Tibial artery (tissue), 4 donors: ENCODE data around the gene WT1.
A peak's percentile ranks its signal among the peaks of the same experiment; 100 is the strongest.
"Not testable (repeated sequence)": the region's sequence is repeated elsewhere in the genome, so short reads cannot be mapped to it uniquely, and the experiment has no call there.

Experiments
- DNase-seq, 2 donors: peaks; one replicate each; pipeline ENCODE4 v3.0.0-alpha.2; 2019
- H3K27ac ChIP-seq, 2 donors: fragments of 200-600 bp; sonication (generic) in 1 of 2; 1 replicate in 1 of 2; 2 replicates in 1 of 2; pipeline ENCODE4 v1.5.1; 2018 to 2019; ENCODE audit warnings: mild to moderate bottlenecking in 1 of 2
- H3K27me3 ChIP-seq, 2 donors: fragments of 200-600 bp; sonication (generic) in 1 of 2; one replicate each; pipeline versions ENCODE4 v1.5.1 to v1.6.0; 2016 to 2019
- H3K36me3 ChIP-seq, 3 donors: fragments of 200-600 bp; sonication (generic) in 2 of 3; one replicate each; pipeline ENCODE4 v1.5.1; 2016 to 2019; ENCODE audit warnings: mild to moderate bottlenecking in 2 of 3
- H3K4me1 ChIP-seq, 4 donors: fragments of 200-600 bp; sonication (generic) in 2 of 4; 1 replicate in 3 of 4; 2 replicates in 1 of 4; pipeline ENCODE4 v1.5.1; 2016 to 2019
- H3K4me3 ChIP-seq, 2 donors: fragments of 200-600 bp; sonication (generic) in 1 of 2; 1 replicate in 1 of 2; 2 replicates in 1 of 2; pipeline ENCODE4 v1.5.1; 2018 to 2019; ENCODE audit warnings: mild to moderate bottlenecking in 2 of 2
- H3K9me3 ChIP-seq, 3 donors: fragments of 200-600 bp; sonication (generic) in 1 of 3; one replicate each; pipeline ENCODE4 v1.5.1; 2016 to 2019
- intact Hi-C: fragments of 100-400 bp; cut with DNase I; formaldehyde crosslinking; loops from one replicate; pipeline ENCODE4 v1.15.0; 2023; ENCODE audit warnings: low total_unique reads
- TF ChIP-seq, protein P1 (sequence below), 2 experiments: fragments of 200-600 bp in 1 of 2; fragments of 450-650 bp in 1 of 2; IDR thresholded peaks; one replicate each; pipeline ENCODE4 v1.5.1; 2017 to 2019; ENCODE audit warnings: antibody characterized with exemption in 2 of 2, mild to moderate bottlenecking in 1 of 2, moderate library complexity in 1 of 2

The WT1 gene

DNA sequence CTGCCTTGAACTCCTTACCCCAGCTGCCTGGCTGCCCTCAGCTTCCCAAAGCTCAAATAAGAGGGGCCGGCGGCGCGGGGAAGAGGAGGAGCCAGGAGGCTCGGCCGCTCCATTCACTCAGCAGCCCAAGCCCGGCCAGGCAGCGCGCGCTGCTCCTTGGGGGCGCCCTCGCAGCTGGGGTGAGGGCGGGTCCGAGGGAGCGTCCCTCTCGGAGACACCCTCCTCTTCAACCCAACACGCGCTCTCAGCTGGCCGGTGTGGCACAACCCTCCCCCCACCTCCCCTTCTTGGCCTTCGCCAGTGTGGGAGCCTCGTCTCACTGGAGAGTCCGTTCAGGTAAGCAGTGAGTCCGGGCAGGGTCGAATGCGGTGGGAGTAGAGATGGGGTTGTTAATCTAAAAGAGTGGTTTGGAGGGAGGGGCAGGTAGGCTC lies at the start of gene WT1:
Gene WT1 (minus strand): TSS at position 29 of the 431 bp plus-strand sequence.
- intact Hi-C loops, result no loop called here
- DNase-seq, result no peak
- no peak within 1 kb of the TSS for H3K27ac ChIP-seq
- peak within 1 kb of the TSS in 1 of 2 donors; percentile 23 for H3K4me3 ChIP-seq
- TF ChIP-seq, protein P1, sequence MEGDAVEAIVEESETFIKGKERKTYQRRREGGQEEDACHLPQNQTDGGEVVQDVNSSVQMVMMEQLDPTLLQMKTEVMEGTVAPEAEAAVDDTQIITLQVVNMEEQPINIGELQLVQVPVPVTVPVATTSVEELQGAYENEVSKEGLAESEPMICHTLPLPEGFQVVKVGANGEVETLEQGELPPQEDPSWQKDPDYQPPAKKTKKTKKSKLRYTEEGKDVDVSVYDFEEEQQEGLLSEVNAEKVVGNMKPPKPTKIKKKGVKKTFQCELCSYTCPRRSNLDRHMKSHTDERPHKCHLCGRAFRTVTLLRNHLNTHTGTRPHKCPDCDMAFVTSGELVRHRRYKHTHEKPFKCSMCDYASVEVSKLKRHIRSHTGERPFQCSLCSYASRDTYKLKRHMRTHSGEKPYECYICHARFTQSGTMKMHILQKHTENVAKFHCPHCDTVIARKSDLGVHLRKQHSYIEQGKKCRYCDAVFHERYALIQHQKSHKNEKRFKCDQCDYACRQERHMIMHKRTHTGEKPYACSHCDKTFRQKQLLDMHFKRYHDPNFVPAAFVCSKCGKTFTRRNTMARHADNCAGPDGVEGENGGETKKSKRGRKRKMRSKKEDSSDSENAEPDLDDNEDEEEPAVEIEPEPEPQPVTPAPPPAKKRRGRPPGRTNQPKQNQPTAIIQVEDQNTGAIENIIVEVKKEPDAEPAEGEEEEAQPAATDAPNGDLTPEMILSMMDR (IDR thresholded peaks at IDR 0.05), result no peak
- H3K9me3 ChIP-seq, result no peaks in the 10 kb centered on the region
- H3K27me3 ChIP-seq, result peaks cover 0 to 97% of the 10 kb centered on the region in 2 donors
- H3K36me3 ChIP-seq, result no peaks in the 10 kb centered on the region
- peaks cover 0 to 62% (median 46%) of the 10 kb centered on the region in 4 donors for H3K4me1 ChIP-seq

- Histone ChIP-seq H3K4me3 (no peak overlapping the region), H3K27me3 (no peaks in the 10 kb centered on the region), H3K27ac (no peak overlapping the region), H3K4me1 (no peaks in the 10 kb centered on the region), H3K36me3 (no peaks in the 10 kb centered on the region), H3K9me3 (no peaks in the 10 kb centered on the region)
- DNase-seq, result no peak
- intact Hi-C loops, result no loop called here
- TF ChIP-seq, protein P1 (IDR thresholded peaks at IDR 0.05), result no peak
Observed at GRCh38 chr11:32479291-32479690, 44.0 kb upstream of the WT1 start.

GRCh38 chr11:32478277-32478731 lies 43.0 kb upstream of the WT1 start:
- Histone ChIP-seq H3K36me3 (no peaks in the 10 kb centered on the region), H3K9me3 (no peaks in the 10 kb centered on the region), H3K4me1 (no peaks in the 10 kb centered on the region), H3K4me3 (no peak overlapping the region), H3K27me3 (no peaks in the 10 kb centered on the region), H3K27ac (no peak overlapping the region)
- TF ChIP-seq, protein P1 (IDR thresholded peaks at IDR 0.05), result no peak
- intact Hi-C loops, result no loop called here
- no peak for DNase-seq

DNA sequence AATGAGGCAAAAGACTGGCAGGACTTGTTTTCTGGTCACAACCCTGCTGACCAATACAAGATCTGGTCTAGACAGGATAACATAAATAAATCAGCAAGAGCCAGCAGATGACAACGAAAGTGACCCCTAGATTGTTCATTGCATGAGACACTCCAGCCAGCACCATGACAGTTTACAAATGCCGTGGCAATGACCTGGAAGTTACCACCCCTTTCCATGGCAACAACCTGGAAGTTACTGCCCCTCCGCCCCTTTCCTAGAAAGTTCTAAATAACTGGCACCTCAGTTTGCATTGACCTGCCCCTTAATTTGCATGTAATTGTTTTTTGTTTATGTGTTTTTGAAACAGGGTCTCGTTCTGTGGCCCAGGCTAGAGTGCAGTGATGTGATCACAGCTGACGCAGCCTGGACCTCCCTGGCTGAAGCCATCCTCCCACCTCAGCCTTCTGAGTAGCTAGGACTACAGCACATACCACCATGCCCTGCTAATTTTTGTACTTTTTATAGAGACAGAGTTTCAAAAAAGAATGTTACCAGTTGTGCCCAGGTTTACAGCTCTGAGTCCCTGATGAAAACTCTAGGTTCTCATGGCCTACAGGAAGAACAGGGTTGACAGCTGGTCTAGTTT lies 38.1 kb upstream of the WT1 start:
- no peaks in the 10 kb centered on the region for H3K36me3 ChIP-seq
- DNase-seq, result no peak
- H3K27ac ChIP-seq, result no peak overlapping the region
- H3K4me3 ChIP-seq, result no peak overlapping the region
- no peaks in the 10 kb centered on the region for H3K9me3 ChIP-seq
- TF ChIP-seq, protein P1 (IDR thresholded peaks at IDR 0.05), result no peak
- H3K4me1 ChIP-seq, result no peaks in the 10 kb centered on the region
- H3K27me3 ChIP-seq, result no peaks in the 10 kb centered on the region
- intact Hi-C loops, result no loop called here

DNA sequence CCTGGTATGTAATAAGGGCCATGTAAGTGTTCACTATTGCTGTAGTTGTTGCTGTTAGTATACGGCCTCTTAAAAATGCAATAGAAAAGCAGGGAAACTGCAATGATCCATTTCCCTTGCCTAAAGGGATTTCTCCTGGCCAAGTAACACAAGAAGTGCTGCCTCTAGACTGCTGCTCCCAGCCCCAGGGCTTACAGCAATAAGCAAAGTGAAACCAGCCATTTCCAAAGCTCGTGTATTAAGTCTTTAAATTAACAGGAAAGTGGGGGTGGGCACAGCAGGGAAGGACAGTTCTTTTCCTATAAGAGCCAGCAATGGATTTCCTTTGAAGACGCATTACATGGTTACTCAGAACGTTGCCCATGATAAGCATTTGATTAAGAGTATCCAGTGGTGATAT lies 36.9 kb upstream of the WT1 start:
- intact Hi-C loops, result no loop called here
- Histone ChIP-seq H3K4me1 (no peaks in the 10 kb centered on the region), H3K27ac (no peak overlapping the region), H3K9me3 (no peaks in the 10 kb centered on the region), H3K27me3 (no peaks in the 10 kb centered on the region), H3K4me3 (no peak overlapping the region), H3K36me3 (no peaks in the 10 kb centered on the region)
- TF ChIP-seq, protein P1 (IDR thresholded peaks at IDR 0.05), result no peak
- no peak for DNase-seq

DNA sequence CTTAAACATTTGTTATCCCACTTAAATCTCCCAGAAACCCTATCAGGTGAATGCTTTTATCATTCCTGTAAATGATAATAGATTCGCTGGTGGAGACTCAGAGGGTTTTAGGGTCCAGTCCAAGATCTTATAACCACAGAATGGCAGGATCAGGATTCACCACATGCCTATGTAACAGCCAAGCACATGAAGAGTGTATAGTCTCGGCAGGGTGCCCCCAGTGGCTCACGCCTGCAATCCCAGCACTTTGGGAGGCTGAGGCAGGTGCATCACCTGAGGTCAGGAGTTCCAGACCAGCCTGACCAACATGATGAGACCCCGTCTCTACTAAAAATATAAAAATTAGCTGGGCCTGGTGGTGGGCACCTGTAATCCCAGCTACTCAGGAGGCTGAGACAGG lies 36.2 kb upstream of the WT1 start:
- H3K4me1 ChIP-seq, intact Hi-C loops, H3K9me3 ChIP-seq, H3K27ac ChIP-seq, H3K36me3 ChIP-seq, DNase-seq, H3K4me3 ChIP-seq, H3K27me3 ChIP-seq: not testable (repeated sequence)
